ENCODE results near the gene MT1X.
"Not testable (repeated sequence)": the region's sequence is repeated elsewhere in the genome, so short reads cannot be mapped to it uniquely, and the experiment has no call there.

The MT1X gene

GRCh38 chr16:56710181-56710737 lies 28.0 kb downstream of the MT1X start:
- no peak for DNase-seq (ENCODE audit: low read depth, low spot score)

GRCh38 chr16:56711862-56712261 lies 29.6 kb downstream of the MT1X start:
- no peak for DNase-seq (ENCODE audit: low read depth, low spot score)

- DNase-seq (ENCODE audit: low read depth, low spot score), result no peak
Observed at GRCh38 chr16:56713794-56714193, 31.5 kb downstream of the MT1X start.

GRCh38 chr16:56715126-56715525 lies 32.9 kb downstream of the MT1X start:
- DNase-seq (ENCODE audit: low read depth, low spot score), result no peak

- DNase-seq (ENCODE audit: low read depth, low spot score), result no peak
Observed at GRCh38 chr16:56716761-56717160, 34.5 kb downstream of the MT1X start.

- DNase-seq (ENCODE audit: low read depth, low spot score), result not testable (repeated sequence)
Observed at GRCh38 chr16:56717532-56717931, 35.3 kb downstream of the MT1X start.

GRCh38 chr16:56722200-56722842 lies 40.1 kb downstream of the MT1X start:
- no peak for DNase-seq (ENCODE audit: low read depth, low spot score)

GRCh38 chr16:56724191-56724590 lies 41.9 kb downstream of the MT1X start:
- no peak for DNase-seq (ENCODE audit: low read depth, low spot score)

GRCh38 chr16:56726283-56726682 lies 44.0 kb downstream of the MT1X start:
- no peak for DNase-seq (ENCODE audit: low read depth, low spot score)

GRCh38 chr16:56726926-56727325 lies 44.7 kb downstream of the MT1X start:
- no peak for DNase-seq (ENCODE audit: low read depth, low spot score)

- DNase-seq (ENCODE audit: low read depth, low spot score), result no peak
Observed at GRCh38 chr16:56728027-56728426, 45.8 kb downstream of the MT1X start.

- no peak for DNase-seq (ENCODE audit: low read depth, low spot score)
Observed at GRCh38 chr16:56728980-56729734, 46.9 kb downstream of the MT1X start.

- peak; percentile 82 for DNase-seq (ENCODE audit: low read depth, low spot score)
Observed at GRCh38 chr16:56729735-56730662, 47.7 kb downstream of the MT1X start, which contains the start of gene NUP93. Gene NUP93, plus strand, starts transcription at chr16:56730129. Its CDS starts 18,119 bp downstream, at chr16:56748248.

- DNase-seq (ENCODE audit: low read depth, low spot score), result no peak
Observed at GRCh38 chr16:56732366-56732765, 50.1 kb downstream of the MT1X start.

GRCh38 chr16:56732832-56733231 lies 50.6 kb downstream of the MT1X start:
- no peak for DNase-seq (ENCODE audit: low read depth, low spot score)
